ENCODE data around the gene NISCH.

Gene NISCH

DNA sequence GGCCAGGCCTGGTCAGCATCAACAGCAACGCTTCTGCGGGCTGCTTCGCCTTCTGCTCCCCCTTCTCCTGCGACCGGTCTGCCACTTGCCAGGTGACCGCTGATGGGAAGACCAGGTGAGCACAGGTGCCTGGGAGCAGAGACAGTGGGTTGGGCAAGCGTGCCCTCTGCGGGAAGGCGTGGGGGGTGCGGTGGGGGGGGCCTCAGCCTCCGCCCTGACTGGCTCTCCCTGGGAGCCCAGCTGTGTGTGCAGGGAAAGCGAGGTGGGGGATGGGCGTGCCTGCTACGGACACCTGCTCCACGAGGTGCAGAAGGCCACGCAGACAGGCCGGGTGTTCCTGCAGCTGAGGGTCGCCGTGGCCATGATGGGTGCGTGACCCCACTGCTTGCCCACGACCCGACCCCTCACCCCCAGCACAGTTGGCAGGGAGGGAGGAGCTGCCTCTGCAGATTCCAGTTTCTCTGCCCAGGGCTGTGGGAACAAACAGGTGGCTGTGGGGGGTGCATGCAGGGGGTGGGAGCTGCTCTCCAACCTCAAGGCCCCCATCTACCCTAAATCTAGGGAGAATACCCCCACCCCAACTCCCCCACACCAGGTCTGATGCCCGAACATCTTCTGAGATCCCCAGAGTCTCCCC, 48.5 kb downstream of the NISCH start:
- DNase-seq (ENCODE audit: extremely low read depth, low read depth) = no peak
- TF ChIP-seq, protein P1, sequence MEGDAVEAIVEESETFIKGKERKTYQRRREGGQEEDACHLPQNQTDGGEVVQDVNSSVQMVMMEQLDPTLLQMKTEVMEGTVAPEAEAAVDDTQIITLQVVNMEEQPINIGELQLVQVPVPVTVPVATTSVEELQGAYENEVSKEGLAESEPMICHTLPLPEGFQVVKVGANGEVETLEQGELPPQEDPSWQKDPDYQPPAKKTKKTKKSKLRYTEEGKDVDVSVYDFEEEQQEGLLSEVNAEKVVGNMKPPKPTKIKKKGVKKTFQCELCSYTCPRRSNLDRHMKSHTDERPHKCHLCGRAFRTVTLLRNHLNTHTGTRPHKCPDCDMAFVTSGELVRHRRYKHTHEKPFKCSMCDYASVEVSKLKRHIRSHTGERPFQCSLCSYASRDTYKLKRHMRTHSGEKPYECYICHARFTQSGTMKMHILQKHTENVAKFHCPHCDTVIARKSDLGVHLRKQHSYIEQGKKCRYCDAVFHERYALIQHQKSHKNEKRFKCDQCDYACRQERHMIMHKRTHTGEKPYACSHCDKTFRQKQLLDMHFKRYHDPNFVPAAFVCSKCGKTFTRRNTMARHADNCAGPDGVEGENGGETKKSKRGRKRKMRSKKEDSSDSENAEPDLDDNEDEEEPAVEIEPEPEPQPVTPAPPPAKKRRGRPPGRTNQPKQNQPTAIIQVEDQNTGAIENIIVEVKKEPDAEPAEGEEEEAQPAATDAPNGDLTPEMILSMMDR (IDR thresholded peaks at IDR 0.05; ENCODE audit: low read depth, low read length) = no peak

- TF ChIP-seq, protein P1 (IDR thresholded peaks at IDR 0.05; ENCODE audit: low read depth, low read length) = no peak
- DNase-seq (ENCODE audit: extremely low read depth, low read depth) = no peak
Measured at GRCh38 chr3:52504977-52505376, 49.6 kb downstream of the NISCH start.

DNA sequence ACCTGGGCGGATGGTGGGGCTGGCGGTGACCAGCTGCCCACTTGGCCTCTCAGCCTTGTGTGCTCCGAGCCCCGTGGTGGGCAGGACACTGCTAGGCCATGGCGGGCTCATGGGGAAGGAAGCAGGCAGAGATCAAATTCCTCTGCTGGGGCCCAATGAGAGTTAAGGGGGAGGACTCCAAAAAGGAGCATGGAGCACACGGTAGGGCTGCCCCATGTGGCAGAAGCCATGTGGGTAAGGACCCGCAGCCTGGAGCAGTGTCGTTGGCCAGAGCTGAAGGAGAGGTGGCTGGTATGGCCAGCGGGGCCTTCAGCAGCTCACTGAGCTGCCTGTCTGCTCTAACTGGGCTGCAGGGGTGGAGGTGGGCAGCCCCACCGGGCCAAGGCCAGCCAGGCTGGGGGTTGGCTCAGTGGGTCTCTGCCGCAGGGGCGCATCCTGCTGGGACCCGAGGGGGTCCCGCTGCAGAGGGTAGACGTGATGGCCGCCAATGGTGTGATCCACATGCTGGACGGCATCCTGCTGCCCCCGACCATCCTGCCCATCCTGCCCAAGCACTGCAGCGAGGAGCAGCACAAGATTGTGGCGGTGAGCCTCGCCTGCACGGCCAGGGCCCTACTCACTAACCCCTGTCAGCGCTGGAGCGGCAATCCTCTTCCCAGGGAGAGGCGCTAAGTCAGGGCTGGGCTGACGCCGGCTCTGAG, 51.0 kb downstream of the NISCH start:
- TF ChIP-seq, protein P1 (IDR thresholded peaks at IDR 0.05; ENCODE audit: low read depth, low read length) = no peak
- DNase-seq (ENCODE audit: extremely low read depth, low read depth) = no peak

DNA sequence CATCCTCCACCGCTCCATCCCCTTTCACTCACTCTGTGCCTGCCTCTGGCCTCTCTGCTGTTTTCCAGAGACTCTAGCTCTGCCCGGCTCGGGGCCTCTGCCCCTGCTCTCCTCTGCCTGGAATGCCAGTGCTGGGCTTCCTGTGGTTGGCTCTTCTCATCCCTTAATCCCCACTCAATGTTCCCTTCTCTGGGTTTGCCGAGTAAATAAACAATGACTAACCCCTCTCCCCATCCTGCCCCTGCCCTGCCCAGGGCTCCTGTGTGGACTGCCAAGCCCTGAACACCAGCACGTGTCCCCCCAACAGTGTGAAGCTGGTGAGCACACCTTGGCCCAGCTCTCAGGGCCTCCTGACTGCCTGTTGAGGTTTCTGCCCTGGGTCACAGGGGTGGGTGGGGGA, 52.0 kb downstream of the NISCH start:
- TF ChIP-seq, protein P1 (IDR thresholded peaks at IDR 0.05; ENCODE audit: low read depth, low read length) = no peak
- DNase-seq (ENCODE audit: extremely low read depth, low read depth) = no peak

DNA sequence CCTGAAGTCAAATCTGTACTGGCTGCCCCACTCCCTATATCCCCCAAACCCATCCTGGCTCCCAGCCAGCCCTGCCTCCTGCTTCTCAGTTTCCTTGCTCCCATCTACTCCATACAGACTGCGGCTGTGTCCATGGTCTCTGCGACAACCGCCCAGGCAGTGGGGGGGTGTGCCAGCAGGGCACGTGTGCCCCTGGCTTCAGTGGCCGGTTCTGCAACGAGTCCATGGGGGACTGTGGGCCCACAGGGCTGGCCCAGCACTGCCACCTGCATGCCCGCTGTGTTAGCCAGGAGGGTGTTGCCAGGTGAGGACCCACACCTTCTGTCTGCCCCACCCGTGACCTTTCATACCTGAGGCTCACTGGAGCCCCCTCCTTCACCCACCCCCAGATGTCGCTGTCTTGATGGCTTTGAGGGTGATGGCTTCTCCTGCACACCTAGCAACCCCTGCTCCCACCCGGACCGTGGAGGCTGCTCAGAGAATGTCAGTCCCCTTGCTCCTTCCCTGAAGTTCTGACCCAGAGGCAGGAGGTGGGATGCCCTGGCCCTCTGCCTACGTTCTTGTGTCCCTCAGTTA, 54.4 kb downstream of the NISCH start:
- DNase-seq (ENCODE audit: extremely low read depth, low read depth) = no peak
- TF ChIP-seq, protein P1 (IDR thresholded peaks at IDR 0.05; ENCODE audit: low read depth, low read length) = no peak

GRCh38 chr3:52511509-52511908, 56.1 kb downstream of the NISCH start:
- TF ChIP-seq, protein P1 (IDR thresholded peaks at IDR 0.05; ENCODE audit: low read depth, low read length) = no peak
- no peak for DNase-seq (ENCODE audit: extremely low read depth, low read depth)

DNA sequence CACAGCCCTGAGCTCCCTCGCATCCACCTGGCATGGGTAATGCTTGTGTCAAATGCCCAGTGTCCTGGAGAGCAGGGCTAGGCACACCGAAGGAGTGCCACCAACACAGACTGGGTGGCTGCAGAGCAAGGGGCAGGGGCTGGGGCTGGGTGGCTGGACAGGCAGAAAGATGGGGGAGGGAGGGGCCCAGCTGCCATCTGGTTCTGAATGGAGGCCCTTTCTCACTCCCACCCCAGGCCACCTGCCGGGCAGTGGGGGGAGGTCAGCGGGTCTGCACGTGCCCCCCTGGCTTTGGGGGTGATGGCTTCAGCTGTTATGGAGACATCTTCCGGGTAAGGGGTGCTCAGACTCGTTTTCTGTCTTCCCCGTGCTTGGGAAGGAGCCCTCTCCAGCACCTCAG, 56.7 kb downstream of the NISCH start:
- TF ChIP-seq, protein P1 (IDR thresholded peaks at IDR 0.05; ENCODE audit: low read depth, low read length) = no peak
- DNase-seq (ENCODE audit: extremely low read depth, low read depth) = no peak

Data from AG09319 (cell line).